ENCODE measurements around the gene OR2C1. TPM values are rescaled to one million over a fixed set of nuclear protein-coding genes. Genes with fewer than 3 reads are reported as not detected.

The OR2C1 gene
- total RNA-seq (2022) (not detected in 2 replicates), Bru-seq, nascent RNA (not detected), BruChase-seq, experiment 1, labeled RNA remaining after a 2-hour chase (not detected), BruChase-seq, experiment 2, labeled RNA remaining after a 6-hour chase (not detected)
- long read RNA-seq: 0 reads

DNA sequence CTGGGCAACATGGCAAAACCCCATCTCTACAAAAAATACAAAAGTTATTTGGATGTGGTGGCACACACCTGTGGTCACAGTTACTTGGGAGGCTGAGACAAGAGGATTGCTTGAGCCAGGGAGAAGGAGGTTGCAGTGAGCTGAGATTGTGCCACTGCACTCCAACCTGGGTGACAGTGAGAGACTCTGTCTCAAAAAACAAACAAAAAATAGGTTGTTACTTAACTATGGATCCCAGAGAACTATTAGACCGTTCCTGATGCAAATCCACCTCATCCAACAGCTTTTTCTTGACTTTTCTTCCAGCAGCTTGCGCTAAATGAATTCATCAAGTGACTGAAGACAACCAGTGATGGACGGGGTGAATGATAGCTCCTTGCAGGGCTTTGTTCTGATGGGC, at the start of gene OR2C1:
OR2C1 (plus strand) TSS at position 301 of the 400 bp plus-strand sequence; CDS start at position 353, 52 bp downstream.
- H3K9me3 ChIP-seq: no peaks in the 10 kb centered on the region
- DNase-seq: no peak
- CTCF ChIA-PET: no interaction called here
- peaks cover 5% of the 10 kb centered on the region for H3K27me3 Mint-ChIP-seq (ENCODE audit: insufficient read depth, unreplicated experiment)
- intact Hi-C loops (cut with micrococcal nuclease; ENCODE audit: unreplicated experiment): no loop called here
- POLR2A ChIA-PET: no interaction called here
- H3K36me3 Mint-ChIP-seq (ENCODE audit: insufficient read depth, unreplicated experiment): no peaks in the 10 kb centered on the region
- no peaks in the 10 kb centered on the region for H3K4me1 Mint-ChIP-seq (ENCODE audit: low read depth, unreplicated experiment)
- no peaks in the 10 kb centered on the region for H3K9me3 Mint-ChIP-seq (ENCODE audit: unreplicated experiment)
- H3K27me3 ChIP-seq (replicated peaks; ENCODE audit: control insufficient read depth, insufficient read depth, low read length): no peaks in the 10 kb centered on the region
- no peaks in the 10 kb centered on the region for H3K4me1 ChIP-seq
- no peak for TF ChIP-seq CTCF (IDR thresholded peaks at IDR 0.05; ENCODE audit: insufficient read depth in 1 of 2, low read depth in 1 of 2, low read length in 1 of 2, severe bottlenecking in 1 of 2, unreplicated experiment in 1 of 2)
- H3K27ac Mint-ChIP-seq (ENCODE audit: unreplicated experiment): no peak within 1 kb of the TSS
- BruUV-seq (replicated peaks): no TSS peak
- H3K4me3 Mint-ChIP-seq (ENCODE audit: unreplicated experiment): no peak within 1 kb of the TSS
- H3K36me3 ChIP-seq (ENCODE audit: control insufficient read depth, insufficient read depth, low read length): no peaks in the 10 kb centered on the region
- no peak within 1 kb of the TSS for H3K4me3 ChIP-seq (ENCODE audit: low read depth, low read length)

DNA sequence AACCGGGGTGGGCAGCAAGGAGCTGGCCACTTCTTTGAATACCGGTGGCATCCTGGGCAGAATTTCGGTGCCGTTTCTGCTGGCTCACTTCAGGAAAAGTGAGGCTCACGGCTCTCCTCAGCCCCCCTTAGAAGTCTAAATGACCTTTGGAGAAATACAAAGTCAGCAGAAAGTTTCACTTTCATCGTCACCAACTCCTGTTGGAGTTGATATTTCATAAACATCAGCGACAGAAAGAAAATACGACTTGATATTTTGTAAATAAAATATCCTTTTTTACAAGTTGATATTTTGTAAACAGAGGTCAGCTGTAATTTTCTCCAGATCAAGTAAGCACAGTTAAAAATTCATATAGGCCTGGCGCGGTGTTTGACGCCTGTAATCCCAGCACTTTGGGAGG, 49.6 kb upstream of the OR2C1 start:
- Mint-ChIP-seq H3K4me3 (ENCODE audit: unreplicated experiment) (peak overlapping the region; percentile 68), H3K27me3 (ENCODE audit: insufficient read depth, unreplicated experiment) (no peaks in the 10 kb centered on the region), H3K9me3 (ENCODE audit: unreplicated experiment) (no peaks in the 10 kb centered on the region), H3K36me3 (ENCODE audit: insufficient read depth, unreplicated experiment) (peaks cover 37% of the 10 kb centered on the region), H3K27ac (ENCODE audit: unreplicated experiment) (no peak overlapping the region), H3K4me1 (ENCODE audit: low read depth, unreplicated experiment) (no peaks in the 10 kb centered on the region)
- ChIA-PET POLR2A (no interaction called here), CTCF (no interaction called here)
- H3K4me1 ChIP-seq: no peaks in the 10 kb centered on the region
- intact Hi-C loops (cut with micrococcal nuclease; ENCODE audit: unreplicated experiment): no loop called here
- H3K4me3 ChIP-seq (ENCODE audit: low read depth, low read length): peak overlapping the region; percentile 73
- H3K27me3 ChIP-seq (replicated peaks; ENCODE audit: control insufficient read depth, insufficient read depth, low read length): no peaks in the 10 kb centered on the region
- DNase-seq: no peak
- H3K36me3 ChIP-seq (ENCODE audit: control insufficient read depth, insufficient read depth, low read length): no peaks in the 10 kb centered on the region; the same call in 1 of the 2 replicates
- TF ChIP-seq CTCF (IDR thresholded peaks at IDR 0.05; ENCODE audit: insufficient read depth in 1 of 2, low read depth in 1 of 2, low read length in 1 of 2, severe bottlenecking in 1 of 2, unreplicated experiment in 1 of 2): no peak
- TSS peak; percentile 39 for BruUV-seq (replicated peaks)
- no peaks in the 10 kb centered on the region for H3K9me3 ChIP-seq

GRCh38 chr16:3311496-3311895, 44.2 kb upstream of the OR2C1 start:
- POLR2A ChIA-PET: no interaction called here
- intact Hi-C loops (cut with micrococcal nuclease; ENCODE audit: unreplicated experiment): no loop called here
- peaks cover 46% of the 10 kb centered on the region for H3K36me3 Mint-ChIP-seq (ENCODE audit: insufficient read depth, unreplicated experiment)

More at GRCh38 chr16:3311496-3311895, 44.2 kb upstream of the OR2C1 start:
- H3K27ac Mint-ChIP-seq (ENCODE audit: unreplicated experiment): no peak overlapping the region
- H3K4me3 Mint-ChIP-seq (ENCODE audit: unreplicated experiment): no peak overlapping the region
- H3K36me3 ChIP-seq (ENCODE audit: control insufficient read depth, insufficient read depth, low read length): no peaks in the 10 kb centered on the region; the same call in 1 of the 2 replicates
- H3K4me1 Mint-ChIP-seq (ENCODE audit: low read depth, unreplicated experiment): no peaks in the 10 kb centered on the region
- no peaks in the 10 kb centered on the region for H3K4me1 ChIP-seq
- H3K27me3 Mint-ChIP-seq (ENCODE audit: insufficient read depth, unreplicated experiment): no peaks in the 10 kb centered on the region
- H3K9me3 Mint-ChIP-seq (ENCODE audit: unreplicated experiment): peaks cover 38% of the 10 kb centered on the region
- no peaks in the 10 kb centered on the region for H3K27me3 ChIP-seq (replicated peaks; ENCODE audit: control insufficient read depth, insufficient read depth, low read length)
- no peak for DNase-seq
- H3K4me3 ChIP-seq (ENCODE audit: low read depth, low read length): no peak overlapping the region
- TF ChIP-seq CTCF (IDR thresholded peaks at IDR 0.05; ENCODE audit: insufficient read depth in 1 of 2, low read depth in 1 of 2, low read length in 1 of 2, severe bottlenecking in 1 of 2, unreplicated experiment in 1 of 2): no peak
- peaks cover 10% of the 10 kb centered on the region for H3K9me3 ChIP-seq
- no TSS peak for BruUV-seq (replicated peaks)
- CTCF ChIA-PET: no interaction called here
